ENCODE measurements around the gene ETDC. TPM values are rescaled to one million over a fixed set of nuclear protein-coding genes. Genes with fewer than 3 reads are reported as not detected.
"Not testable (repeated sequence)": the region's sequence is repeated elsewhere in the genome, so short reads cannot be mapped to it uniquely, and the experiment has no call there.

Gene ETDC
- total RNA-seq (2014; rRNA removed; shearing (Covaris generic)): not detected in 2 replicates
- not detected in 2 replicates for polyA plus RNA-seq (2016; fragmentation: Nextera tagmentation; extraction: Ambion mirVana)
- long read RNA-seq: 0 reads

DNA sequence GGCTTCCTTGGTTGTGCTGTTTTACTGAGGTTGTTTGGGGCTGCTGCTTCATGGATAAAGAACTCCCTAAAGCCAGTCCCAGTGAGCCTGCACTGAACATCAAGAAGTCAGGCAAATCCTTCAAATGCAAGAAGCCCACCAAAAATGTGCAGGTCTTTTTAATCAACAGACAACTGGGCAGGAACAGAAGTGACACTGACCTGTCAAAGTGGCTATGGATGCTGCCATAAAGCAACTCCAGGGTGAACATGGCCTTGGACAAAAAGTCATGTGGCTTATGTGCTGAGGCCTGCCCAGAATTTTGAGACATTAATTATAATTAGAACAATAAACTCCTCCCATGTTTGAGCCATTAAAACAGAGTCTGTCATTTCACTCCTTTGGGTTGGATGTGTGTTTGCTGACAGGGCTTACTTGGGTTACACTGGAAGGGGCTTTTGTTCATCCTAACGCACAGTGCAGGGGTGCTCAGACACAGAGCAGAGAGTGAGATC lies at the start of gene ETDC:
Gene ETDC, plus strand, starts transcription at position 51 of the 494 bp plus-strand sequence. Its CDS starts 0 bp downstream, at position 51.
- Histone ChIP-seq H2AFZ (no peak within 1 kb of the TSS), H3K36me3 (ENCODE audit: insufficient read depth) (no peaks in the 10 kb centered on the region), H3K27me3 (ENCODE audit: insufficient read depth) (no peaks in the 10 kb centered on the region), H3K4me2 (no peak within 1 kb of the TSS), H3K4me3 (no peak within 1 kb of the TSS), H3K27ac (ENCODE audit: low read depth) (no peak within 1 kb of the TSS), H3K9me2 (ENCODE audit: insufficient read depth) (no peaks in the 10 kb centered on the region), H3K79me2 (replicated peaks; ENCODE audit: insufficient read depth) (no peaks in the 10 kb centered on the region), H4K20me1 (replicated peaks; ENCODE audit: insufficient read depth) (no peaks in the 10 kb centered on the region), H3K4me1 (ENCODE audit: insufficient read depth) (no peaks in the 10 kb centered on the region), H3F3A (replicated peaks; ENCODE audit: low read depth) (no peaks in the 10 kb centered on the region)
- TF ChIP-seq, protein P1, sequence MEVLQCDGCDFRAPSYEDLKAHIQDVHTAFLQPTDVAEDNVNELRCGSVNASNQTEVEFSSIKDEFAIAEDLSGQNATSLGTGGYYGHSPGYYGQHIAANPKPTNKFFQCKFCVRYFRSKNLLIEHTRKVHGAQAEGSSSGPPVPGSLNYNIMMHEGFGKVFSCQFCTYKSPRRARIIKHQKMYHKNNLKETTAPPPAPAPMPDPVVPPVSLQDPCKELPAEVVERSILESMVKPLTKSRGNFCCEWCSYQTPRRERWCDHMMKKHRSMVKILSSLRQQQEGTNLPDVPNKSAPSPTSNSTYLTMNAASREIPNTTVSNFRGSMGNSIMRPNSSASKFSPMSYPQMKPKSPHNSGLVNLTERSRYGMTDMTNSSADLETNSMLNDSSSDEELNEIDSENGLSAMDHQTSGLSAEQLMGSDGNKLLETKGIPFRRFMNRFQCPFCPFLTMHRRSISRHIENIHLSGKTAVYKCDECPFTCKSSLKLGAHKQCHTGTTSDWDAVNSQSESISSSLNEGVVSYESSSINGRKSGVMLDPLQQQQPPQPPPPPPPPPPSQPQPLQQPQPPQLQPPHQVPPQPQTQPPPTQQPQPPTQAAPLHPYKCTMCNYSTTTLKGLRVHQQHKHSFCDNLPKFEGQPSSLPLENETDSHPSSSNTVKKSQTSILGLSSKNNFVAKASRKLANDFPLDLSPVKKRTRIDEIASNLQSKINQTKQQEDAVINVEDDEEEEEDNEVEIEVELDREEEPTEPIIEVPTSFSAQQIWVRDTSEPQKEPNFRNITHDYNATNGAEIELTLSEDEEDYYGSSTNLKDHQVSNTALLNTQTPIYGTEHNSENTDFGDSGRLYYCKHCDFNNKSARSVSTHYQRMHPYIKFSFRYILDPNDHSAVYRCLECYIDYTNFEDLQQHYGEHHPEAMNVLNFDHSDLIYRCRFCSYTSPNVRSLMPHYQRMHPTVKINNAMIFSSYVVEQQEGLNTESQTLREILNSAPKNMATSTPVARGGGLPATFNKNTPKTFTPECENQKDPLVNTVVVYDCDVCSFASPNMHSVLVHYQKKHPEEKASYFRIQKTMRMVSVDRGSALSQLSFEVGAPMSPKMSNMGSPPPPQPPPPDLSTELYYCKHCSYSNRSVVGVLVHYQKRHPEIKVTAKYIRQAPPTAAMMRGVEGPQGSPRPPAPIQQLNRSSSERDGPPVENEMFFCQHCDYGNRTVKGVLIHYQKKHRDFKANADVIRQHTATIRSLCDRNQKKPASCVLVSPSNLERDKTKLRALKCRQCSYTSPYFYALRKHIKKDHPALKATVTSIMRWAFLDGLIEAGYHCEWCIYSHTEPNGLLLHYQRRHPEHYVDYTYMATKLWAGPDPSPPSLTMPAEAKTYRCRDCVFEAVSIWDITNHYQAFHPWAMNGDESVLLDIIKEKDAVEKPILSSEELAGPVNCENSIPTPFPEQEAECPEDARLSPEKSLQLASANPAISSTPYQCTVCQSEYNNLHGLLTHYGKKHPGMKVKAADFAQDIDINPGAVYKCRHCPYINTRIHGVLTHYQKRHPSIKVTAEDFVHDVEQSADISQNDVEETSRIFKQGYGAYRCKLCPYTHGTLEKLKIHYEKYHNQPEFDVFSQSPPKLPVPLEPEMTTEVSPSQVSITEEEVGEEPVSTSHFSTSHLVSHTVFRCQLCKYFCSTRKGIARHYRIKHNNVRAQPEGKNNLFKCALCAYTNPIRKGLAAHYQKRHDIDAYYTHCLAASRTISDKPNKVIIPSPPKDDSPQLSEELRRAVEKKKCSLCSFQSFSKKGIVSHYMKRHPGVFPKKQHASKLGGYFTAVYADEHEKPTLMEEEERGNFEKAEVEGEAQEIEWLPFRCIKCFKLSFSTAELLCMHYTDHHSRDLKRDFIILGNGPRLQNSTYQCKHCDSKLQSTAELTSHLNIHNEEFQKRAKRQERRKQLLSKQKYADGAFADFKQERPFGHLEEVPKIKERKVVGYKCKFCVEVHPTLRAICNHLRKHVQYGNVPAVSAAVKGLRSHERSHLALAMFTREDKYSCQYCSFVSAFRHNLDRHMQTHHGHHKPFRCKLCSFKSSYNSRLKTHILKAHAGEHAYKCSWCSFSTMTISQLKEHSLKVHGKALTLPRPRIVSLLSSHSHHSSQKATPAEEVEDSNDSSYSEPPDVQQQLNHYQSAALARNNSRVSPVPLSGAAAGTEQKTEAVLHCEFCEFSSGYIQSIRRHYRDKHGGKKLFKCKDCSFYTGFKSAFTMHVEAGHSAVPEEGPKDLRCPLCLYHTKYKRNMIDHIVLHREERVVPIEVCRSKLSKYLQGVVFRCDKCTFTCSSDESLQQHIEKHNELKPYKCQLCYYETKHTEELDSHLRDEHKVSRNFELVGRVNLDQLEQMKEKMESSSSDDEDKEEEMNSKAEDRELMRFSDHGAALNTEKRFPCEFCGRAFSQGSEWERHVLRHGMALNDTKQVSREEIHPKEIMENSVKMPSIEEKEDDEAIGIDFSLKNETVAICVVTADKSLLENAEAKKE (CRISPR knock-in tag; IDR thresholded peaks at IDR 0.05): no peak
- TF ChIP-seq CREB1 (CRISPR knock-in tag; IDR thresholded peaks at IDR 0.05; ENCODE audit: low read depth) (no peak), EZH2phosphoT487 (IDR thresholded peaks at IDR 0.05; ENCODE audit: unreplicated experiment) (no peak), POLR2AphosphoS5 (IDR thresholded peaks at IDR 0.05; ENCODE audit: low read depth) (no peak), STAT1 (IDR thresholded peaks at IDR 0.05; ENCODE audit: unreplicated experiment) (no peak), NANOG (IDR thresholded peaks at IDR 0.05; ENCODE audit: borderline replicate concordance) (no peak)
- TF ChIP-seq, protein P2, sequence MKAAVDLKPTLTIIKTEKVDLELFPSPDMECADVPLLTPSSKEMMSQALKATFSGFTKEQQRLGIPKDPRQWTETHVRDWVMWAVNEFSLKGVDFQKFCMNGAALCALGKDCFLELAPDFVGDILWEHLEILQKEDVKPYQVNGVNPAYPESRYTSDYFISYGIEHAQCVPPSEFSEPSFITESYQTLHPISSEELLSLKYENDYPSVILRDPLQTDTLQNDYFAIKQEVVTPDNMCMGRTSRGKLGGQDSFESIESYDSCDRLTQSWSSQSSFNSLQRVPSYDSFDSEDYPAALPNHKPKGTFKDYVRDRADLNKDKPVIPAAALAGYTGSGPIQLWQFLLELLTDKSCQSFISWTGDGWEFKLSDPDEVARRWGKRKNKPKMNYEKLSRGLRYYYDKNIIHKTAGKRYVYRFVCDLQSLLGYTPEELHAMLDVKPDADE (IDR thresholded peaks at IDR 0.05): no peak
- TF ChIP-seq, protein P3, sequence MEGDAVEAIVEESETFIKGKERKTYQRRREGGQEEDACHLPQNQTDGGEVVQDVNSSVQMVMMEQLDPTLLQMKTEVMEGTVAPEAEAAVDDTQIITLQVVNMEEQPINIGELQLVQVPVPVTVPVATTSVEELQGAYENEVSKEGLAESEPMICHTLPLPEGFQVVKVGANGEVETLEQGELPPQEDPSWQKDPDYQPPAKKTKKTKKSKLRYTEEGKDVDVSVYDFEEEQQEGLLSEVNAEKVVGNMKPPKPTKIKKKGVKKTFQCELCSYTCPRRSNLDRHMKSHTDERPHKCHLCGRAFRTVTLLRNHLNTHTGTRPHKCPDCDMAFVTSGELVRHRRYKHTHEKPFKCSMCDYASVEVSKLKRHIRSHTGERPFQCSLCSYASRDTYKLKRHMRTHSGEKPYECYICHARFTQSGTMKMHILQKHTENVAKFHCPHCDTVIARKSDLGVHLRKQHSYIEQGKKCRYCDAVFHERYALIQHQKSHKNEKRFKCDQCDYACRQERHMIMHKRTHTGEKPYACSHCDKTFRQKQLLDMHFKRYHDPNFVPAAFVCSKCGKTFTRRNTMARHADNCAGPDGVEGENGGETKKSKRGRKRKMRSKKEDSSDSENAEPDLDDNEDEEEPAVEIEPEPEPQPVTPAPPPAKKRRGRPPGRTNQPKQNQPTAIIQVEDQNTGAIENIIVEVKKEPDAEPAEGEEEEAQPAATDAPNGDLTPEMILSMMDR (conservative IDR thresholded peaks at IDR 0.05; ENCODE audit: low read depth in 2 of 2): no peak
- Mint-ChIP-seq H3K36me3 (ENCODE audit: low read depth) (peaks cover 6% of the 10 kb centered on the region; the same call in 1 of the 3 replicates), H3K9me3 (peaks cover 9% of the 10 kb centered on the region), H3K4me3 (no peak within 1 kb of the TSS), H3K4me1 (peaks cover 7% of the 10 kb centered on the region; the same call in 2 of the 3 replicates), H3K27ac (no peak within 1 kb of the TSS), H3K27me3 (ENCODE audit: insufficient read depth, low read depth, poor library complexity) (no peaks in the 10 kb centered on the region)
- ATAC-seq: no peak
- no peak for DNase-seq (ENCODE audit: low spot score)

DNA sequence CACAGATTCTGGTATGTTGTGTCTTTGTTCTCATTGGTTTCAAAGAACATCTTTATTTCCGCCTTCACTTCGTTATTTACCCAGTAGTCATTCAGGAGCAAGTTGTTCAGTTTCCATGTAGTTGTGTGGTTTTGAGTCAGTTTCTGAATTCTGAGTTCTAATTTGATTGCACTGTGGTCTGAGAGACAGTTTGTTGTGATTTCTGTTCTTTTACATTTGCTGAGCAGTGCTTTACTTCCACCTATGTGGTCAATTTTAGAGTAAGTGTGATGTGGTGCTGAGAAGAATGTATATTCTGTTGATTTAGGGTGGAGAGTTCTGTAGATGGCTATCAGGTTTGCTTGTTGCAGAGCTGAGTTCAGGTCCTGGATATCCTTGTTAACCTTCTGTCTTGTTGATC lies 48.3 kb upstream of the ETDC start:
- H3K9me2 ChIP-seq (ENCODE audit: insufficient read depth); H4K20me1 ChIP-seq (replicated peaks; ENCODE audit: insufficient read depth); H3K4me3 ChIP-seq; H3K27me3 Mint-ChIP-seq (ENCODE audit: insufficient read depth, low read depth, poor library complexity); H3K4me3 Mint-ChIP-seq; H3K36me3 ChIP-seq (ENCODE audit: insufficient read depth); H3F3A ChIP-seq (replicated peaks; ENCODE audit: low read depth); H3K4me2 ChIP-seq; H3K9me3 Mint-ChIP-seq; H3K4me1 Mint-ChIP-seq; H3K79me2 ChIP-seq (replicated peaks; ENCODE audit: insufficient read depth); H3K27ac ChIP-seq (ENCODE audit: low read depth); H3K4me1 ChIP-seq (ENCODE audit: insufficient read depth); H3K27me3 ChIP-seq (ENCODE audit: insufficient read depth); H2AFZ ChIP-seq; ATAC-seq; DNase-seq (ENCODE audit: low spot score); H3K36me3 Mint-ChIP-seq (ENCODE audit: low read depth); H3K27ac Mint-ChIP-seq: not testable (repeated sequence)

DNA sequence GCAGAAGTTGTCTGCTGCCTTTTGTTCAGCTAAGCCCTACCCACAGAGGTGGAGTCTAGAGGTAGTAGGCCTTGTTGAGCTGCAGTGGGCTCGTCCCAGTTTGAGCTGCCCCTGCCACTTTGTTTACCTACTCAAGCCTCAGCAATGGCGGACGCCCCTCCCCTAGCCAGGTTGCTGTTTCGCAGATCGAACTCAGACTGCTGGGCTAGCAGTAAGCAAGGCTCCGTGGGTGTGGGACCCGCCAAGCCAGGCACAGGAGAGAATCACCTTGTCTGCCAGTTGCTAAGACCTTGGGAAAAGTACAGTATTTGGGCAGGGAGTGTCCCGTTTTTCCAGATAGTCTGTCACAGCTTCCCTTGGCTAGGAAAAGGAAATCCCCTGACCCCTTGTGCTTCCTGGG lies 45.9 kb upstream of the ETDC start:
- DNase-seq (ENCODE audit: low spot score); H4K20me1 ChIP-seq (replicated peaks; ENCODE audit: insufficient read depth); H3K9me3 Mint-ChIP-seq; H3F3A ChIP-seq (replicated peaks; ENCODE audit: low read depth); H3K36me3 ChIP-seq (ENCODE audit: insufficient read depth); H3K27ac Mint-ChIP-seq; H3K27me3 ChIP-seq (ENCODE audit: insufficient read depth); ATAC-seq; H3K27me3 Mint-ChIP-seq (ENCODE audit: insufficient read depth, low read depth, poor library complexity); H3K4me1 ChIP-seq (ENCODE audit: insufficient read depth); H3K9me2 ChIP-seq (ENCODE audit: insufficient read depth); H3K27ac ChIP-seq (ENCODE audit: low read depth); H3K36me3 Mint-ChIP-seq (ENCODE audit: low read depth); H3K4me3 ChIP-seq; H2AFZ ChIP-seq; H3K4me2 ChIP-seq; H3K4me3 Mint-ChIP-seq; H3K4me1 Mint-ChIP-seq; H3K79me2 ChIP-seq (replicated peaks; ENCODE audit: insufficient read depth): not testable (repeated sequence)

All from GM23338 (cell line).